GM18858 (cell line): ENCODE measurements around the gene SBNO2.
"Not testable (repeated sequence)": the region's sequence is repeated elsewhere in the genome, so short reads cannot be mapped to it uniquely, and the experiment has no call there.

Experiments used
- ATAC-seq: cut with Tn5 transposase; IDR thresholded peaks from one replicate; pipeline ENCODE4 v1.9.1; 2021; ENCODE audit not compliant: unreplicated experiment

SBNO2 gene

GRCh38 chr19:1122021-1122971 lies 51.8 kb downstream of the SBNO2 start:
- ATAC-seq, result no peak

- ATAC-seq, result no peak
Measured at GRCh38 chr19:1121395-1121794, 52.7 kb downstream of the SBNO2 start.

GRCh38 chr19:1119475-1120217 lies 54.4 kb downstream of the SBNO2 start:
- ATAC-seq, result no peak

- ATAC-seq, result no peak
Measured at GRCh38 chr19:1118999-1119398, 55.1 kb downstream of the SBNO2 start.

GRCh38 chr19:1117654-1118053 lies 56.4 kb downstream of the SBNO2 start:
- no peak for ATAC-seq

- ATAC-seq, result no peak
Measured at GRCh38 chr19:1116726-1117581, 57.1 kb downstream of the SBNO2 start.

- ATAC-seq, result no peak
Measured at GRCh38 chr19:1115646-1116420, 58.2 kb downstream of the SBNO2 start.

- ATAC-seq, result not testable (repeated sequence)
Measured at GRCh38 chr19:1114728-1115127, 59.3 kb downstream of the SBNO2 start.

- no peak for ATAC-seq
Measured at GRCh38 chr19:1113986-1114483, 60.0 kb downstream of the SBNO2 start.

- ATAC-seq, result no peak
Measured at GRCh38 chr19:1113030-1113985, 60.8 kb downstream of the SBNO2 start.

- ATAC-seq, result no peak
Measured at GRCh38 chr19:1112268-1113029, 61.6 kb downstream of the SBNO2 start.

GRCh38 chr19:1111641-1112267 lies 62.3 kb downstream of the SBNO2 start:
- ATAC-seq, result no peak

GRCh38 chr19:1110809-1111640 lies 63.0 kb downstream of the SBNO2 start:
- ATAC-seq, result no peak

GRCh38 chr19:1109697-1110671 lies 64.1 kb downstream of the SBNO2 start:
- no peak for ATAC-seq

GRCh38 chr19:1109032-1109551 lies 65.0 kb downstream of the SBNO2 start:
- no peak for ATAC-seq
